H9 (cell line): Measurements from ENCODE around the gene DTYMK. TPM values are rescaled to one million over a fixed set of nuclear protein-coding genes. Genes with fewer than 3 reads are reported as not detected.

Experiments used
- DNase-seq: peaks from one replicate; pipeline ENCODE4 v3.0.0-alpha.2; 2017
- H2AFZ ChIP-seq: one replicate; pipeline ENCODE4 v1.6.1; 2013; ENCODE audit warnings: mild to moderate bottlenecking, low read length, control low read depth, moderate library complexity
- H2AK5ac ChIP-seq: 2 replicates; pipeline ENCODE4 v1.6.1; 2013; ENCODE audit warnings: low read length, control low read depth, mixed read lengths; ENCODE audit not compliant: insufficient read length
- H2BK120ac ChIP-seq: one replicate; pipeline ENCODE4 v1.6.1; 2013; ENCODE audit warnings: low read depth, mild to moderate bottlenecking, low read length, control low read depth, inconsistent platforms; ENCODE audit not compliant: poor library complexity, severe bottlenecking
- H2BK12ac ChIP-seq: 2 replicates; pipeline ENCODE4 v1.6.1; 2013; ENCODE audit warnings: low read length, control low read depth, mixed read lengths, low read depth; ENCODE audit not compliant: insufficient read length
- H2BK15ac ChIP-seq: 2 replicates; pipeline ENCODE4 v1.6.1; 2013; ENCODE audit warnings: low read depth, low read length, control low read depth
- H2BK20ac ChIP-seq: one replicate; pipeline ENCODE4 v1.6.1; 2013; ENCODE audit warnings: low read depth, mild to moderate bottlenecking, low read length, control low read depth, inconsistent platforms; ENCODE audit not compliant: poor library complexity, severe bottlenecking
- H2BK5ac ChIP-seq: 2 replicates; pipeline ENCODE4 v1.6.1; 2013; ENCODE audit warnings: low read length, control low read depth, mixed read lengths; ENCODE audit not compliant: insufficient read length
- H3K14ac ChIP-seq: 2 replicates; pipeline ENCODE4 v1.6.1; 2013; ENCODE audit warnings: low read length, control low read depth; ENCODE audit not compliant: insufficient read depth
- H3K18ac ChIP-seq: 2 replicates; pipeline ENCODE4 v1.6.1; 2013; ENCODE audit warnings: low read depth, mild to moderate bottlenecking, mixed read lengths, low read length, control low read depth; ENCODE audit not compliant: insufficient read length
- H3K23ac ChIP-seq: 2 replicates; pipeline ENCODE4 v1.6.1; 2013; ENCODE audit warnings: low read length, control low read depth, mixed read lengths, low read depth; ENCODE audit not compliant: insufficient read length
- H3K23me2 ChIP-seq: 2 replicates; pipeline ENCODE4 v1.6.1; 2013; ENCODE audit warnings: low read depth, mild to moderate bottlenecking, mixed read lengths, low read length, control low read depth; ENCODE audit not compliant: insufficient read length, poor library complexity, severe bottlenecking
- H3K27ac ChIP-seq: 2 replicates; pipeline ENCODE4 v1.5.1; 2013; ENCODE audit warnings: low read length, control low read depth, mixed read lengths, low read depth; ENCODE audit not compliant: insufficient read length
- H3K27me3 ChIP-seq: 2 replicates; pipeline ENCODE4 v1.6.1; 2013; ENCODE audit warnings: low read length, control low read depth, inconsistent platforms; ENCODE audit not compliant: insufficient read depth
- H3K4ac ChIP-seq: 2 replicates; pipeline ENCODE4 v1.6.1; 2013; ENCODE audit warnings: low read depth, mild to moderate bottlenecking, control low read depth, inconsistent platforms, low read length, moderate library complexity
- H3K4me1 ChIP-seq: 2 replicates; pipeline ENCODE4 v1.6.1; 2013; ENCODE audit warnings: low read length, control low read depth, inconsistent platforms; ENCODE audit not compliant: insufficient read depth
- H3K4me2 ChIP-seq: 2 replicates; pipeline ENCODE4 v1.6.1; 2013; ENCODE audit warnings: low read length, control low read depth, mixed read lengths; ENCODE audit not compliant: insufficient read length, insufficient read depth
- H3K56ac ChIP-seq: 2 replicates; pipeline ENCODE4 v1.6.1; 2013; ENCODE audit warnings: low read depth, mild to moderate bottlenecking, mixed read lengths, low read length, control low read depth; ENCODE audit not compliant: insufficient read length
- H3K79me1 ChIP-seq: 2 replicates; pipeline ENCODE4 v1.6.1; 2013; ENCODE audit warnings: low read depth, mild to moderate bottlenecking, moderate library complexity, low read length, control low read depth, inconsistent platforms; ENCODE audit not compliant: insufficient read depth, poor library complexity, severe bottlenecking
- H3K79me2 ChIP-seq: 2 replicates; pipeline ENCODE4 v1.6.1; 2013; ENCODE audit warnings: low read length, control low read depth, inconsistent platforms; ENCODE audit not compliant: insufficient read depth
- H3K9ac ChIP-seq: 2 replicates; pipeline ENCODE4 v1.6.1; 2013; ENCODE audit warnings: low read length, control low read depth, mixed read lengths; ENCODE audit not compliant: insufficient read length; ENCODE audit errors: extremely low read depth
- H3K9me3 ChIP-seq: one replicate; pipeline ENCODE4 v1.6.1; 2013; ENCODE audit warnings: low read depth, low read length, inconsistent platforms; ENCODE audit not compliant: control insufficient read depth
- H3T11ph ChIP-seq: one replicate; pipeline ENCODE4 v1.6.1; 2013; ENCODE audit warnings: mild to moderate bottlenecking, low read length, control low read depth, inconsistent platforms
- H4K20me1 ChIP-seq: one replicate; pipeline ENCODE4 v1.6.1; 2013; ENCODE audit not compliant: control insufficient read depth, insufficient read length, insufficient read depth
- H4K5ac ChIP-seq: 2 replicates; pipeline ENCODE4 v1.6.1; 2013; ENCODE audit warnings: low read depth, mild to moderate bottlenecking, mixed read lengths, low read length, control low read depth; ENCODE audit not compliant: insufficient read length
- H4K8ac ChIP-seq: replicated peaks from 2 replicates; pipeline ENCODE4 v1.6.1; 2013; ENCODE audit warnings: low read length, control low read depth, mixed read lengths, low read depth; ENCODE audit not compliant: insufficient read length
- H4K91ac ChIP-seq: 2 replicates; pipeline ENCODE4 v1.6.1; 2013; ENCODE audit warnings: low read depth, mild to moderate bottlenecking, moderate library complexity, mixed read lengths, low read length, control low read depth; ENCODE audit not compliant: insufficient read length
- H3K27ac Mint-ChIP-seq, 3 experiments: 2 replicates in 2 of 3; 3 replicates in 1 of 3; pipeline ENCODE4 v1.8.0; 2020 to 2021; ENCODE audit warnings: mixed read lengths in 3 of 3, mild to moderate bottlenecking in 1 of 3, moderate library complexity in 1 of 3
- H3K27me3 Mint-ChIP-seq: 2 replicates; pipeline ENCODE4 v1.8.0; 2021; ENCODE audit warnings: low read depth, mild to moderate bottlenecking, moderate library complexity, mixed read lengths
- H3K36me3 Mint-ChIP-seq, 3 experiments: 2 replicates in 2 of 3; 3 replicates in 1 of 3; pipeline ENCODE4 v1.8.0; 2020 to 2021; ENCODE audit warnings: low read depth in 3 of 3, mixed read lengths in 3 of 3; ENCODE audit not compliant: insufficient read depth in 1 of 3
- H3K4me1 Mint-ChIP-seq, 2 experiments: 2 replicates each; pipeline ENCODE4 v1.8.0; 2020; ENCODE audit warnings: mixed read lengths in 2 of 2
- H3K4me3 Mint-ChIP-seq, 2 experiments: 2 replicates in 1 of 2; 3 replicates in 1 of 2; pipeline ENCODE4 v1.8.0; 2020 to 2021; ENCODE audit warnings: mild to moderate bottlenecking in 2 of 2, mixed read lengths in 2 of 2, moderate library complexity in 1 of 2
- H3K9me3 Mint-ChIP-seq, 2 experiments: 2 replicates in 1 of 2; 3 replicates in 1 of 2; pipeline ENCODE4 v1.8.0; 2020; ENCODE audit warnings: mild to moderate bottlenecking in 2 of 2, mixed read lengths in 2 of 2, moderate library complexity in 1 of 2
- WGBS: extraction: QIAGEN DNeasy Blood & Tissue Kit; methylation state at CpG from one replicate; pipeline ENCODE4 v1.1.7; 2013; ENCODE audit warnings: missing lambda C conversion rate, low lambda C conversion rate, mixed read lengths; ENCODE audit not compliant: insufficient read length; ENCODE audit errors: extremely low coverage; 5-methylcytosine and 5-hydroxymethylcytosine counted together
- total RNA-seq: library from RNA; stranded (reverse); gene quantifications from 2 replicates; pipeline ENCODE4 v1.2.1, GENCODE V29; 2021
- TF ChIP-seq, protein P1 (sequence below): fragments of 200-600 bp; sonication (generic); conservative IDR thresholded peaks from 3 replicates; pipeline ENCODE4 v1.8.0; 2021; ENCODE audit warnings: antibody characterized with exemption, mild to moderate bottlenecking

Gene DTYMK
- total RNA-seq, 1 experiment from 2014 or later, result 76.0 TPM

DNA sequence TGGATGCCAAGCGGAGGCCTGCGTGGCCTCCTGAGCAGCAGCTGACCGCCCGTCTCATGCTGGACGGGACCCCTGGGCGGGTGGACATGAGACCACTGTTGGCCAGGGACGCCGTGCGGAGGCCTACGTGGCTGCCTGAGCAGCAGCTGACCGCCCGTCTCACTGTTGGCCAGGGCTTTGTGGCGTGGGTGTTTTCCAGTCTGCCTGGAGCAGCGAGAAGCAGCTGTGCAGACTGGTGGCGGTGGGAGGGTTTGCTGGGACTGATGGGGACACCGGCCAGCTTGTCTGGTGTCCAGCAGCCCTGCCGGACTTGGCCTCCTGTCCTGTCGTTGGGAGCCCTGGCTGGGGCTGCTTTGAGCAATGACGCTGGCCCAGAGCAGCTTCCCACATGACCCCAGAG lies 42.0 kb upstream of the DTYMK start:
- no peak overlapping the region for H2BK20ac ChIP-seq
- no peaks in the 10 kb centered on the region for H3K79me1 ChIP-seq
- TF ChIP-seq, protein P1, sequence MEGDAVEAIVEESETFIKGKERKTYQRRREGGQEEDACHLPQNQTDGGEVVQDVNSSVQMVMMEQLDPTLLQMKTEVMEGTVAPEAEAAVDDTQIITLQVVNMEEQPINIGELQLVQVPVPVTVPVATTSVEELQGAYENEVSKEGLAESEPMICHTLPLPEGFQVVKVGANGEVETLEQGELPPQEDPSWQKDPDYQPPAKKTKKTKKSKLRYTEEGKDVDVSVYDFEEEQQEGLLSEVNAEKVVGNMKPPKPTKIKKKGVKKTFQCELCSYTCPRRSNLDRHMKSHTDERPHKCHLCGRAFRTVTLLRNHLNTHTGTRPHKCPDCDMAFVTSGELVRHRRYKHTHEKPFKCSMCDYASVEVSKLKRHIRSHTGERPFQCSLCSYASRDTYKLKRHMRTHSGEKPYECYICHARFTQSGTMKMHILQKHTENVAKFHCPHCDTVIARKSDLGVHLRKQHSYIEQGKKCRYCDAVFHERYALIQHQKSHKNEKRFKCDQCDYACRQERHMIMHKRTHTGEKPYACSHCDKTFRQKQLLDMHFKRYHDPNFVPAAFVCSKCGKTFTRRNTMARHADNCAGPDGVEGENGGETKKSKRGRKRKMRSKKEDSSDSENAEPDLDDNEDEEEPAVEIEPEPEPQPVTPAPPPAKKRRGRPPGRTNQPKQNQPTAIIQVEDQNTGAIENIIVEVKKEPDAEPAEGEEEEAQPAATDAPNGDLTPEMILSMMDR, result no peak
- H2AK5ac ChIP-seq, result no peak overlapping the region
- H4K20me1 ChIP-seq, result peaks cover 7% of the 10 kb centered on the region
- no peak overlapping the region for H2AFZ ChIP-seq
- H3K56ac ChIP-seq, result no peak overlapping the region
- H2BK12ac ChIP-seq, result no peak overlapping the region
- H3K23ac ChIP-seq, result no peak overlapping the region
- H3K9me3 Mint-ChIP-seq, result peaks cover 1 to 3% of the 10 kb centered on the region in 2 experiments; a peak in 2 of 5 replicates
- H3K27ac Mint-ChIP-seq, result no peak overlapping the region
- H3T11ph ChIP-seq, result no peak overlapping the region
- H4K5ac ChIP-seq, result no peak overlapping the region
- no peaks in the 10 kb centered on the region for H3K23me2 ChIP-seq
- peaks cover 9 to 40% (median 27%) of the 10 kb centered on the region in 3 experiments for H3K36me3 Mint-ChIP-seq
- no peaks in the 10 kb centered on the region for H3K9me3 ChIP-seq
- no peak overlapping the region for H4K8ac ChIP-seq
- 0 out of 4 replicates have a peak, but pooled peaks cover 2 to 5% of the 10 kb centered on the region in 2 experiments for H3K4me1 Mint-ChIP-seq
- H3K4me2 ChIP-seq, result no peak overlapping the region
- peaks cover 15% of the 10 kb centered on the region for H3K27me3 Mint-ChIP-seq
- H3K27me3 ChIP-seq, result no peaks in the 10 kb centered on the region
- no peak overlapping the region for H3K27ac ChIP-seq
- H4K91ac ChIP-seq, result no peak overlapping the region
- H2BK15ac ChIP-seq, result no peak overlapping the region
- no CpG with 5 or more reads among the region's 19 CpGs for WGBS
- no peaks in the 10 kb centered on the region for H3K4me1 ChIP-seq
- no peak overlapping the region for H3K18ac ChIP-seq
- no peak overlapping the region for H3K4ac ChIP-seq
- H3K4me3 Mint-ChIP-seq, result no peak overlapping the region
- H2BK5ac ChIP-seq, result no peak overlapping the region
- H3K79me2 ChIP-seq, result no peaks in the 10 kb centered on the region
- no peak overlapping the region for H3K14ac ChIP-seq
- DNase-seq, result no peak
- no peak overlapping the region for H2BK120ac ChIP-seq
- no peak overlapping the region for H3K9ac ChIP-seq
